ENCODE measurements around the gene TNFRSF19. TPM values are rescaled to one million over a fixed set of nuclear protein-coding genes. Genes with fewer than 3 reads are reported as not detected.

Gene TNFRSF19
- total and polyA plus RNA-seq, 2 of the 13 experiments (the other 11 are each of a cell fraction or from before 2014, with no cell fraction given) = 75.3 to 77.7 TPM

DNA sequence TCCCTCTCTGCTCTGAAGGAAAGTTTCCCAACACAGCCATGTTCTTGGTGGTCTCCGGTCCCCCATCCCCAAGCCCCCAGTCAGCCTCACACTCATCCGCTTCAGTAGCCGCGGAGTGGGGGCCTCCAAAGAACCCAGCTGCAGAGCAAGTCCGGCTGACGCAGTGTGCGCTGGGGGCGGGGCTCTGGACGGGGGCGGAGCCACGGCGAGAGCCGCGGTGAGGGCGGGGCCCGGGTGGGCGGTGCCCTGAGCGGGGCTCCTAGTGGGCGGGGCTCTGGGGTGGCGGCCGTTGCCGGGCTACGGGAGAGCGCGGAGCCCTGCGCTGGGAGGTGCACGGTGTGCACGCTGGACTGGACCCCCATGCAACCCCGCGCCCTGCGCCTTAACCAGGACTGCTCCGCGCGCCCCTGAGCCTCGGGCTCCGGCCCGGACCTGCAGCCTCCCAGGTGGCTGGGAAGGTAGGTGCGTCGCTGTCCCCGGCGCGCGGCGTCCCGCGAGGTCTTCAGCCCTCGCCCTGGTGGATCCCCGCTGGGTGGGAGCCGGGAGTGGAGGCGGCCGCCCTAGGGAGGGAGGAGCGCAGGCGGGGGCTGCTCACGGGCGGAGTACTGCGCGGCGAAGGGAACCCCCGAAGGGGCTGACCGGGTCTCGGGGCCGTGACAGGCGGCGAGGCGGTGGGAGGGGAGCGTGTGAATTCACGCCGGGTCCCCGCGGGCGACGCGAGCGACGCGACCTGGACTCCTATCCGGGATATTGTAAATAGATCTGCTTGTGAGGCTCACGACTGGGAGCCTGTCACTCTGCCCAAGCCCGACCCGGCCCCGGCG lies 9.1 kb downstream of the TNFRSF19 start (continued):
- TF ChIP-seq, protein P1, sequence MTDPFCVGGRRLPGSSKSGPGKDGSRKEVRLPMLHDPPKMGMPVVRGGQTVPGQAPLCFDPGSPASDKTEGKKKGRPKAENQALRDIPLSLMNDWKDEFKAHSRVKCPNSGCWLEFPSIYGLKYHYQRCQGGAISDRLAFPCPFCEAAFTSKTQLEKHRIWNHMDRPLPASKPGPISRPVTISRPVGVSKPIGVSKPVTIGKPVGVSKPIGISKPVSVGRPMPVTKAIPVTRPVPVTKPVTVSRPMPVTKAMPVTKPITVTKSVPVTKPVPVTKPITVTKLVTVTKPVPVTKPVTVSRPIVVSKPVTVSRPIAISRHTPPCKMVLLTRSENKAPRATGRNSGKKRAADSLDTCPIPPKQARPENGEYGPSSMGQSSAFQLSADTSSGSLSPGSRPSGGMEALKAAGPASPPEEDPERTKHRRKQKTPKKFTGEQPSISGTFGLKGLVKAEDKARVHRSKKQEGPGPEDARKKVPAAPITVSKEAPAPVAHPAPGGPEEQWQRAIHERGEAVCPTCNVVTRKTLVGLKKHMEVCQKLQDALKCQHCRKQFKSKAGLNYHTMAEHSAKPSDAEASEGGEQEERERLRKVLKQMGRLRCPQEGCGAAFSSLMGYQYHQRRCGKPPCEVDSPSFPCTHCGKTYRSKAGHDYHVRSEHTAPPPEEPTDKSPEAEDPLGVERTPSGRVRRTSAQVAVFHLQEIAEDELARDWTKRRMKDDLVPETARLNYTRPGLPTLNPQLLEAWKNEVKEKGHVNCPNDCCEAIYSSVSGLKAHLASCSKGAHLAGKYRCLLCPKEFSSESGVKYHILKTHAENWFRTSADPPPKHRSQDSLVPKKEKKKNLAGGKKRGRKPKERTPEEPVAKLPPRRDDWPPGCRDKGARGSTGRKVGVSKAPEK (CRISPR knock-in tag; IDR thresholded peaks at IDR 0.05; ENCODE audit: borderline replicate concordance) = no peak
- TF ChIP-seq ZNF772 (CRISPR knock-in tag; IDR thresholded peaks at IDR 0.05) (peak; percentile 55; the same call in 1 of the 2 replicates), ZNF354B (CRISPR knock-in tag; IDR thresholded peaks at IDR 0.05) (no peak), KAT2B (IDR thresholded peaks at IDR 0.05; ENCODE audit: borderline replicate concordance, low read depth, low read length) (no peak), ZNF766 (CRISPR knock-in tag; IDR thresholded peaks at IDR 0.05; ENCODE audit: borderline replicate concordance) (0 out of 2 replicates have a peak, but pooled peaks have one; percentile 37), KLF16 (CRISPR knock-in tag; IDR thresholded peaks at IDR 0.05) (no peak), MYC (CRISPR knock-in tag; IDR thresholded peaks at IDR 0.05; ENCODE audit: borderline replicate concordance) (peak; percentile 60; the same call in 1 of the 2 replicates), ZNF598 (CRISPR knock-in tag; IDR thresholded peaks at IDR 0.05; ENCODE audit: borderline replicate concordance) (no peak), NR2C2 (CRISPR knock-in tag; IDR thresholded peaks at IDR 0.05; ENCODE audit: borderline replicate concordance) (peak; percentile 16; the same call in 1 of the 2 replicates), ZNF468 (CRISPR knock-in tag; IDR thresholded peaks at IDR 0.05) (no peak), HOXD1 (CRISPR knock-in tag; IDR thresholded peaks at IDR 0.05) (no peak), TARDBP (CRISPR knock-in tag; IDR thresholded peaks at IDR 0.05) (peak; percentile 82), UBTF (CRISPR knock-in tag; IDR thresholded peaks at IDR 0.05) (peak; percentile 73; the same call in 1 of the 2 replicates), ZNF737 (CRISPR knock-in tag; IDR thresholded peaks at IDR 0.05; ENCODE audit: borderline replicate concordance) (no peak; the same call in 1 of the 2 replicates), NFE2L1 (CRISPR knock-in tag; IDR thresholded peaks at IDR 0.05; ENCODE audit: borderline replicate concordance) (no peak)
- TF ChIP-seq, protein P2, sequence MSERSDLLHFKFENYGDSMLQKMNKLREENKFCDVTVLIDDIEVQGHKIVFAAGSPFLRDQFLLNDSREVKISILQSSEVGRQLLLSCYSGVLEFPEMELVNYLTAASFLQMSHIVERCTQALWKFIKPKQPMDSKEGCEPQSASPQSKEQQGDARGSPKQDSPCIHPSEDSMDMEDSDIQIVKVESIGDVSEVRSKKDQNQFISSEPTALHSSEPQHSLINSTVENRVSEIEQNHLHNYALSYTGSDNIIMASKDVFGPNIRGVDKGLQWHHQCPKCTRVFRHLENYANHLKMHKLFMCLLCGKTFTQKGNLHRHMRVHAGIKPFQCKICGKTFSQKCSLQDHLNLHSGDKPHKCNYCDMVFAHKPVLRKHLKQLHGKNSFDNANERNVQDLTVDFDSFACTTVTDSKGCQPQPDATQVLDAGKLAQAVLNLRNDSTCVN (CRISPR knock-in tag; IDR thresholded peaks at IDR 0.05; ENCODE audit: borderline replicate concordance) = no peak
- TF ChIP-seq, protein P3, sequence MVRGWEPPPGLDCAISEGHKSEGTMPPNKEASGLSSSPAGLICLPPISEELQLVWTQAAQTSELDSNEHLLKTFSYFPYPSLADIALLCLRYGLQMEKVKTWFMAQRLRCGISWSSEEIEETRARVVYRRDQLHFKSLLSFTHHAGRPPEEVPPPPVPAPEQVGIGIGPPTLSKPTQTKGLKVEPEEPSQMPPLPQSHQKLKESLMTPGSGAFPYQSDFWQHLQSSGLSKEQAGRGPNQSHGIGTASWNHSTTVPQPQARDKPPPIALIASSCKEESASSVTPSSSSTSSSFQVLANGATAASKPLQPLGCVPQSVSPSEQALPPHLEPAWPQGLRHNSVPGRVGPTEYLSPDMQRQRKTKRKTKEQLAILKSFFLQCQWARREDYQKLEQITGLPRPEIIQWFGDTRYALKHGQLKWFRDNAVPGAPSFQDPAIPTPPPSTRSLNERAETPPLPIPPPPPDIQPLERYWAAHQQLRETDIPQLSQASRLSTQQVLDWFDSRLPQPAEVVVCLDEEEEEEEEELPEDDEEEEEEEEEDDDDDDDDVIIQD (CRISPR knock-in tag; IDR thresholded peaks at IDR 0.05; ENCODE audit: low read depth) = no peak
